Mesenchymal stem cell (in vitro differentiated cells and primary cell): Measurements from ENCODE around the gene PGM1.

Source experiments
- DNase-seq: peaks from one replicate; pipeline ENCODE4 v3.0.0-alpha.2; 2013
- H2AFZ ChIP-seq: one replicate; pipeline ENCODE4 v1.6.1; 2013; ENCODE audit warnings: low read depth, mild to moderate bottlenecking, control low read depth, inconsistent platforms, low read length, moderate library complexity
- H2AK5ac ChIP-seq: 2 replicates; pipeline ENCODE4 v1.6.1; 2013; ENCODE audit warnings: low read length, moderate library complexity, mild to moderate bottlenecking, inconsistent platforms; ENCODE audit not compliant: severe bottlenecking
- H2BK120ac ChIP-seq: one replicate; pipeline ENCODE4 v1.6.1; 2013; ENCODE audit warnings: low read depth, mild to moderate bottlenecking, inconsistent platforms, low read length, moderate library complexity
- H2BK12ac ChIP-seq, 2 experiments: one replicate each; pipeline ENCODE4 v1.6.1; 2013; ENCODE audit warnings: inconsistent platforms in 2 of 2, low read length in 2 of 2, mild to moderate bottlenecking in 2 of 2, moderate library complexity in 2 of 2, control low read depth in 1 of 2
- H2BK15ac ChIP-seq: one replicate; pipeline ENCODE4 v1.6.1; 2013; ENCODE audit warnings: mild to moderate bottlenecking, low read depth, inconsistent platforms; ENCODE audit not compliant: poor library complexity, severe bottlenecking
- H2BK5ac ChIP-seq: 2 replicates; pipeline ENCODE4 v1.6.1; 2013; ENCODE audit warnings: low read depth, mild to moderate bottlenecking, low read length, control low read depth, inconsistent platforms; ENCODE audit not compliant: poor library complexity, severe bottlenecking
- H3K14ac ChIP-seq, 2 experiments: one replicate each; pipeline ENCODE4 v1.6.1; 2013; ENCODE audit warnings: inconsistent platforms in 2 of 2, low read length in 2 of 2, control low read depth in 1 of 2, mild to moderate bottlenecking in 1 of 2, moderate library complexity in 1 of 2
- H3K18ac ChIP-seq, 2 experiments: one replicate each; pipeline ENCODE4 v1.6.1; 2013; ENCODE audit warnings: inconsistent platforms in 2 of 2, low read length in 2 of 2, control low read depth in 1 of 2, low read depth in 1 of 2, mild to moderate bottlenecking in 1 of 2
- H3K23ac ChIP-seq, 2 experiments: one replicate each; pipeline ENCODE4 v1.6.1; 2013; ENCODE audit warnings: inconsistent platforms in 2 of 2, low read length in 2 of 2, mild to moderate bottlenecking in 2 of 2, moderate library complexity in 2 of 2, control low read depth in 1 of 2
- H3K27ac ChIP-seq: 2 replicates; pipeline ENCODE4 v1.5.1; 2013; ENCODE audit warnings: mild to moderate bottlenecking, moderate library complexity, low read length, control low read depth, inconsistent platforms; ENCODE audit not compliant: poor library complexity, severe bottlenecking
- H3K27me3 ChIP-seq, 2 experiments: 2 replicates each; pipeline versions ENCODE4 v1.6.1 to v1.7.0; 2013; ENCODE audit warnings: low read length in 2 of 2, mild to moderate bottlenecking in 2 of 2, moderate library complexity in 2 of 2, control low read depth in 1 of 2, inconsistent platforms in 1 of 2; ENCODE audit not compliant: control insufficient read depth in 1 of 2, insufficient read depth in 1 of 2
- H3K36me3 ChIP-seq, 2 experiments: 2 replicates each; pipeline versions ENCODE4 v1.6.1 to v1.7.0; 2013; ENCODE audit warnings: low read length in 2 of 2, control low read depth in 1 of 2, inconsistent platforms in 1 of 2, low read depth in 1 of 2, mild to moderate bottlenecking in 1 of 2; ENCODE audit not compliant: insufficient read depth in 2 of 2, control insufficient read depth in 1 of 2
- H3K4ac ChIP-seq, 2 experiments: one replicate each; pipeline ENCODE4 v1.6.1; 2013; ENCODE audit warnings: inconsistent platforms in 2 of 2, low read length in 2 of 2, mild to moderate bottlenecking in 2 of 2, moderate library complexity in 2 of 2, control low read depth in 1 of 2, low read depth in 1 of 2
- H3K4me1 ChIP-seq: 2 replicates; pipeline ENCODE4 v1.6.1; 2013; ENCODE audit warnings: low read depth, low read length, control low read depth; ENCODE audit not compliant: control insufficient read depth, insufficient read depth
- H3K4me2 ChIP-seq: 2 replicates; pipeline ENCODE4 v1.6.1; 2013; ENCODE audit warnings: low read length, mild to moderate bottlenecking, inconsistent platforms; ENCODE audit not compliant: poor library complexity, severe bottlenecking
- H3K4me3 ChIP-seq, 2 experiments: 2 replicates each; pipeline versions ENCODE4 v1.5.1 to v1.7.0; 2013; ENCODE audit warnings: low read length in 2 of 2, mild to moderate bottlenecking in 2 of 2, control low read depth in 1 of 2, low read depth in 1 of 2; ENCODE audit not compliant: insufficient read depth in 1 of 2
- H3K79me1 ChIP-seq: replicated peaks from 2 replicates; pipeline ENCODE4 v1.6.1; 2013; ENCODE audit warnings: mild to moderate bottlenecking, control low read depth, low read length, inconsistent platforms; ENCODE audit not compliant: poor library complexity, severe bottlenecking
- H3K9ac ChIP-seq: 2 replicates; pipeline ENCODE4 v1.7.0; 2013; ENCODE audit warnings: mild to moderate bottlenecking, low read length, moderate library complexity
- H3K9me3 ChIP-seq: 2 replicates; pipeline ENCODE4 v1.7.0; 2013; ENCODE audit warnings: mild to moderate bottlenecking, low read length; ENCODE audit not compliant: control insufficient read depth
- H4K8ac ChIP-seq: one replicate; pipeline ENCODE4 v1.6.1; 2013; ENCODE audit warnings: inconsistent platforms, mild to moderate bottlenecking, low read length, moderate library complexity
- H4K91ac ChIP-seq: one replicate; pipeline ENCODE4 v1.6.1; 2013; ENCODE audit warnings: mild to moderate bottlenecking, low read length, inconsistent platforms
- WGBS: methylation state at CpG from one replicate; pipeline ENCODE4 v1.1.7; 2013; ENCODE audit warnings: mixed read lengths; 5-methylcytosine and 5-hydroxymethylcytosine counted together

PGM1 gene

DNA sequence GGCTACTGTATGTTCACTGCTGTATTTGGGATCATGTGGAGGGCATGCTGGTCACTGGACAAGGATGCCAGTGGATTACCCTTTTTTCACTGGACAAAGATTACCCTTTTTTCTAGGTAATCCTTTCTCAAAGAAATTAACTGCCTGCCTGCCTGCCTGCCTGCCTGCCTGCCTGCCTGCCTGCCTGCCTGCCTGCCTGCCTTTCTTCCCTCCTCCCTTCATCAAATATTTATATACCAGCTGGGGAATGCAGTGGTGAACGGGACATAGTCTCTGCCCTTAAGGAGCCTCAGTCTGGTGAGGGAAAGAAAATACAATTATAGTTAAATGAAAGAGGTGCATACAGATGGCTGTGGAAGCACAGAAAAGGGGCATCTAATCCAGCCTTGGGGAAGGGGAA is 85.0 kb downstream of the PGM1 start:
- H3K27ac ChIP-seq = no peak overlapping the region
- H2AK5ac ChIP-seq = no peak overlapping the region
- H2AFZ ChIP-seq = no peak overlapping the region
- no peak overlapping the region for H3K14ac ChIP-seq
- no peak overlapping the region for H2BK12ac ChIP-seq
- H3K9ac ChIP-seq = no peak overlapping the region
- no peak overlapping the region for H4K91ac ChIP-seq
- no peaks in the 10 kb centered on the region for H3K27me3 ChIP-seq
- 71% methylated on average over 1 of the region's 1 CpG for WGBS
- H3K9me3 ChIP-seq = peaks cover 18% of the 10 kb centered on the region
- H3K36me3 ChIP-seq = no peaks in the 10 kb centered on the region
- H3K4ac ChIP-seq = no peak overlapping the region
- no peak for DNase-seq
- no peak overlapping the region for H2BK120ac ChIP-seq
- no peak overlapping the region for H2BK5ac ChIP-seq
- H3K23ac ChIP-seq = no peak overlapping the region
- H3K4me1 ChIP-seq = peaks cover 5% of the 10 kb centered on the region
- H3K4me2 ChIP-seq = no peak overlapping the region
- no peak overlapping the region for H4K8ac ChIP-seq
- H3K18ac ChIP-seq = no peak overlapping the region
- no peaks in the 10 kb centered on the region for H3K79me1 ChIP-seq
- no peak overlapping the region for H2BK15ac ChIP-seq
- H3K4me3 ChIP-seq = no peak overlapping the region

DNA sequence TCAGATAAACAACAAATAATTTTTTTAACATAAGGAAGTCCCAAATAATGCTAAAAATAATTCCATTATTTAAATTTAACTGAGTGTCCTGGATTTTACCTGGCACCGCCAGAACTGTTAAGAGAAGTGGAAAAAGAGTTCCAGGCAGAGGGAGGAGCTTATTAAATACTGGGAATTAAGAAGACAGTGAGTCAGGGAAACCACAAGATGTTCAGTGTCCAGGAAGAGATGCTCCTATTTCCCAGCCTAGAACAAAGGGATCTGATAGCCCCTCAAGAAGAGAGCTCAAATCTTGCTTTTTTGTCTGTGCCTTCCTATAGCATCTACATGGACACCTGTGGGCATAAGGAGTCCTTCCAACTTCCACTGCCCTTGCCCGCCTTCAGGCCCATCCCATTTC is 85.9 kb downstream of the PGM1 start:
- peaks cover 18% of the 10 kb centered on the region for H3K9me3 ChIP-seq
- H2BK15ac ChIP-seq = no peak overlapping the region
- H3K4me1 ChIP-seq = peaks cover 4% of the 10 kb centered on the region
- no peaks in the 10 kb centered on the region for H3K27me3 ChIP-seq
- H2BK5ac ChIP-seq = no peak overlapping the region
- no peak overlapping the region for H2AK5ac ChIP-seq
- no peak overlapping the region for H2BK120ac ChIP-seq
- WGBS = 93% methylated on average over 2 of the region's 2 CpGs
- no peak overlapping the region for H3K14ac ChIP-seq
- no peak overlapping the region for H3K23ac ChIP-seq
- H3K27ac ChIP-seq = no peak overlapping the region
- no peak overlapping the region for H3K4ac ChIP-seq
- H3K79me1 ChIP-seq = no peaks in the 10 kb centered on the region
- DNase-seq = no peak
- no peak overlapping the region for H2AFZ ChIP-seq
- no peak overlapping the region for H3K9ac ChIP-seq
- H3K36me3 ChIP-seq = no peaks in the 10 kb centered on the region
- H4K91ac ChIP-seq = no peak overlapping the region
- H4K8ac ChIP-seq = no peak overlapping the region
- H3K18ac ChIP-seq = no peak overlapping the region
- no peak overlapping the region for H2BK12ac ChIP-seq
- no peak overlapping the region for H3K4me2 ChIP-seq
- no peak overlapping the region for H3K4me3 ChIP-seq

DNA sequence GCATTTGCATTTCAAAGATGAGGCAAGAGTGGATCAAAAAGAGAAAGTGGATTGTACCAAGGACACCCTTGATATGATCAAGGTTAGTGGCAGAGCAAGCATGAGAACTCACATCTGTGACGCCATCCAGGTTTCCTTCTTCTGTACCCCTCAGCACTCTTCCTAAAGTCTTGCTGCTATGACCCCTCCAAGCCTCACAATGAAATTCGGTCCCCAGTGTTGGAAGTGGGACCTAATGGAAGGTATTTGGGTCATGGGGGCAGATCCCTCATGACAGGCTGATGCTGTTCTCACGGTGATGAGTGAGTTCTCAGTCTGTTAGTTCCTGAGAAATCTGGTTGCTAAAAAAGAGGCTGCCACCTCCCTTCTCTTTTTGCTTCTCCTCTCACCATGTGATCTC is 86.4 kb downstream of the PGM1 start:
- Histone ChIP-seq H2AK5ac (no peak overlapping the region), H2BK120ac (no peak overlapping the region), H3K9ac (no peak overlapping the region), H3K4me2 (no peak overlapping the region), H3K14ac (no peak overlapping the region), H4K8ac (no peak overlapping the region), H3K4ac (no peak overlapping the region), H3K4me3 (no peak overlapping the region), H2BK12ac (no peak overlapping the region), H3K36me3 (no peaks in the 10 kb centered on the region), H3K79me1 (no peaks in the 10 kb centered on the region), H2BK5ac (no peak overlapping the region), H3K4me1 (peaks cover 3% of the 10 kb centered on the region), H2BK15ac (no peak overlapping the region), H4K91ac (no peak overlapping the region), H2AFZ (no peak overlapping the region), H3K27me3 (no peaks in the 10 kb centered on the region), H3K9me3 (peaks cover 18% of the 10 kb centered on the region), H3K23ac (no peak overlapping the region), H3K18ac (no peak overlapping the region), H3K27ac (no peak overlapping the region)
- WGBS = 61% methylated on average over 2 of the region's 3 CpGs
- DNase-seq = no peak

DNA sequence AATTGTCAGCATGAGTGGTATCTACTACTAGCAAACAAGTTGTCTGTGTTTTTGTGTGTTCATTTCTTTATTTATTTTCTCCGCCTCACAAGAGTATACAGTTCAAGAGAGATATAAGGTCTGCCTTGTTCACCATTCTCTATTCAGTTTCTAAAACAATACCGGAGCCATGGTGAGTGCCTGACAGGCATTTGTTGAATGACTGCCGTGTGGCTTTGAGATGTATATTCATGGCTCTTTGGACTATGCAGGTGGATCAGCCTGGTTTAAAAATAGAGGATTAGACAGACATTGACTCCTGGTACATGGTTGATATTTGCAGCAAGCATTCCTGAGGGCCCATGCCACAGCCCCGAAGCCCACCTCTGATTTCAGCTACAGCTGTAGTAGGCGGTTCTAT is 89.7 kb downstream of the PGM1 start:
- 94% methylated on average over 4 of the region's 5 CpGs for WGBS
- Histone ChIP-seq H2BK15ac (no peak overlapping the region), H3K4me3 (no peak overlapping the region), H3K9ac (no peak overlapping the region), H2BK120ac (no peak overlapping the region), H2AK5ac (no peak overlapping the region), H3K4me1 (peaks cover under 1% of the 10 kb centered on the region), H4K8ac (no peak overlapping the region), H3K36me3 (no peaks in the 10 kb centered on the region), H4K91ac (no peak overlapping the region), H3K27me3 (no peaks in the 10 kb centered on the region), H2BK5ac (no peak overlapping the region), H3K4me2 (no peak overlapping the region), H3K4ac (no peak overlapping the region), H2AFZ (no peak overlapping the region), H2BK12ac (no peak overlapping the region), H3K9me3 (peaks cover 18% of the 10 kb centered on the region), H3K79me1 (no peaks in the 10 kb centered on the region), H3K18ac (no peak overlapping the region), H3K23ac (no peak overlapping the region), H3K14ac (no peak overlapping the region), H3K27ac (no peak overlapping the region)
- DNase-seq = no peak
